Loucy (cell line): Measurements from ENCODE around the gene MTHFD2L.

Experiments used
- CTCF ChIP-seq: fragments of 200-600 bp; sonication (generic); conservative IDR thresholded peaks from 2 replicates; pipeline ENCODE4 v1.5.1; 2014; ENCODE audit warnings: mild to moderate bottlenecking, antibody characterized with exemption, low read length
- EZH2phosphoT487 ChIP-seq: fragments of 200-600 bp; IDR thresholded peaks from 2 replicates; pipeline ENCODE4 v1.6.1; 2018; ENCODE audit warnings: antibody characterized with exemption, mild to moderate bottlenecking, moderate library complexity, borderline replicate concordance

GRCh38 chr4:74328501-74328900 is 170.6 kb downstream of the MTHFD2L start:
- TF ChIP-seq CTCF = no peak
- TF ChIP-seq EZH2phosphoT487 = no peak
